Osteocyte (in vitro differentiated cells): ENCODE results near the gene TEX2. TPM values are rescaled to one million over a fixed set of nuclear protein-coding genes. Genes with fewer than 3 reads are reported as not detected.
A peak's percentile ranks its signal among the peaks of the same experiment; 100 is the strongest.

Experiments
- DNase-seq: peaks from one replicate; pipeline ENCODE4 v3.0.0; 2021; ENCODE audit warnings: mixed read lengths; ENCODE audit not compliant: unreplicated experiment; ENCODE audit errors: extremely low spot score
- H3K27ac Mint-ChIP-seq: one replicate; pipeline ENCODE4 v1.8.0; 2021; ENCODE audit warnings: mild to moderate bottlenecking, mixed read lengths; ENCODE audit not compliant: unreplicated experiment
- H3K27me3 Mint-ChIP-seq: one replicate; pipeline ENCODE4 v1.8.0; 2021; ENCODE audit warnings: mixed read lengths; ENCODE audit not compliant: unreplicated experiment
- H3K36me3 Mint-ChIP-seq: one replicate; pipeline ENCODE4 v1.8.0; 2021; ENCODE audit warnings: mixed read lengths; ENCODE audit not compliant: unreplicated experiment
- H3K4me1 Mint-ChIP-seq: one replicate; pipeline ENCODE4 v1.8.0; 2021; ENCODE audit warnings: mixed read lengths; ENCODE audit not compliant: unreplicated experiment
- H3K4me3 Mint-ChIP-seq: one replicate; pipeline ENCODE4 v1.8.0; 2021; ENCODE audit warnings: mild to moderate bottlenecking, moderate library complexity, mixed read lengths; ENCODE audit not compliant: unreplicated experiment
- H3K9me3 Mint-ChIP-seq: one replicate; pipeline ENCODE4 v1.8.0; 2021; ENCODE audit warnings: mixed read lengths; ENCODE audit not compliant: unreplicated experiment
- total RNA-seq: library from RNA; stranded (reverse); gene quantifications from 2 replicates; pipeline ENCODE4 v1.2.1, GENCODE V29; 2021
- TF ChIP-seq, protein P1 (sequence below): fragments of 200-600 bp; sonication (generic); IDR thresholded peaks from 2 replicates; pipeline ENCODE4 v1.5.0; 2021; ENCODE audit warnings: antibody characterized with exemption, mild to moderate bottlenecking, moderate library complexity

The TEX2 gene
- total RNA-seq, 1 donor from 2014 or later: 73.5 TPM

DNA sequence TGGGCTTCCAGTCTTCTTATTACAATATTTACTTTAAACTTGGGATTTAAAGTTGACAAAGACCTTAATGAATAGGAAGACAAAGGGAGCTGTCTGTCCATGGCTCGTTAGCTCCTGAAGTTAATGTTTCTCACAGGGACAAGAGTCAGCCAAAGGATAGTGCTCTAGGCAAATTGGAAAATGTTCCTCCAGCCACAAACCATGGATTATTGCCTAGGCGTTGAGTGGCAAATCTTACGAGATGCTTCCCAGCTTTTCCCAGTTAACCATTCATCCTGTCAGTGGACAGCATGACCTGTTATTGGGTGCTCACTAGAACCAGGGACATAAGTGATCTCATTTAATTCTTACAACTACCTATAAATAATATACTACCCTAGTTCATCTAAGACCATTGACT, 3.6 kb downstream of the TEX2 start:
- no peak for DNase-seq
- TF ChIP-seq, protein P1, sequence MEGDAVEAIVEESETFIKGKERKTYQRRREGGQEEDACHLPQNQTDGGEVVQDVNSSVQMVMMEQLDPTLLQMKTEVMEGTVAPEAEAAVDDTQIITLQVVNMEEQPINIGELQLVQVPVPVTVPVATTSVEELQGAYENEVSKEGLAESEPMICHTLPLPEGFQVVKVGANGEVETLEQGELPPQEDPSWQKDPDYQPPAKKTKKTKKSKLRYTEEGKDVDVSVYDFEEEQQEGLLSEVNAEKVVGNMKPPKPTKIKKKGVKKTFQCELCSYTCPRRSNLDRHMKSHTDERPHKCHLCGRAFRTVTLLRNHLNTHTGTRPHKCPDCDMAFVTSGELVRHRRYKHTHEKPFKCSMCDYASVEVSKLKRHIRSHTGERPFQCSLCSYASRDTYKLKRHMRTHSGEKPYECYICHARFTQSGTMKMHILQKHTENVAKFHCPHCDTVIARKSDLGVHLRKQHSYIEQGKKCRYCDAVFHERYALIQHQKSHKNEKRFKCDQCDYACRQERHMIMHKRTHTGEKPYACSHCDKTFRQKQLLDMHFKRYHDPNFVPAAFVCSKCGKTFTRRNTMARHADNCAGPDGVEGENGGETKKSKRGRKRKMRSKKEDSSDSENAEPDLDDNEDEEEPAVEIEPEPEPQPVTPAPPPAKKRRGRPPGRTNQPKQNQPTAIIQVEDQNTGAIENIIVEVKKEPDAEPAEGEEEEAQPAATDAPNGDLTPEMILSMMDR: no peak
- Mint-ChIP-seq H3K36me3 (no peaks in the 10 kb centered on the region), H3K27me3 (no peaks in the 10 kb centered on the region), H3K27ac (no peak overlapping the region), H3K9me3 (no peaks in the 10 kb centered on the region), H3K4me3 (no peak overlapping the region), H3K4me1 (peaks cover 46% of the 10 kb centered on the region)

DNA sequence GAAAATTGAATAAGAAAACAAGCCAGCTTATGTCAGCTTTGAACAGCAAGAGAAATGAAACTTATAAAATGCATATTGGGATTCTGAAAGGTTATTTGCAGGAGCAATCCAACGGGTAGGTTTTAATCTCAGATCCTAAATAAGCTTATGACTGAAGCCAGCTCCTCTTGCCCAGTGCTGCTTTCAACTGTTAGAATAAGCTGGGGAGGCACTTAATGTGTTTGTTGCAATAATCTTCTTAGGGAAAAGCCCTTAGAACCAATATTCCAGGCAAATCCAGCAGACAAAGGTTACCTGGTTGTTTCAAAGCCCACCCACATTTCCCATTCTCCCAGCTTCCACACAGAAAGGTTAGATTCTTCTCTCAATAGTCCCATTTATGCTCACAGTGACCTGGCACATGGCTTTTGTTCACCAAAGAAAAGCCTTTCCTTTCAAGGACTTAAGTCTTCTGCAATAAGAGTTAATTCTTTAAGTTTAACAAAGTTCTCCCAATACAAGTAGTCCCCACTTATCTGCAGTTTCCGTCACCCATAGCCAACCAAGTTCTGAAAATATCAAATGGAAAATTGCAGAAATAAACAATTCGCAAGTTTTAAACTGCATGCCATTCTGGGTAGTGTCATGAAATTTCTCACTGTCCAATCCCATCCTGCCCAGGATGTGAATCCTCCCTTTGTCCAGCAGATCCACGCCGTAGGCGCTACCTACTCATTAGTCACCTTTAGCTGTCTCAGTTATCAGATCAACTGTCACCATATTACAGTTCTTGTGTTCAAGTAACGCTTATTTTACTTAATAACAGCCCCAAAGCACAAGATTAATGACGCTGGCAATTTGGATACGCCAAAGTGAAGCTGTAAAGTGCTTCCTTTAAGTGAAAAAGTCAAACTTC, 5.9 kb downstream of the TEX2 start:
- no peak overlapping the region for H3K27ac Mint-ChIP-seq
- peaks cover 55% of the 10 kb centered on the region for H3K4me1 Mint-ChIP-seq
- H3K36me3 Mint-ChIP-seq: no peaks in the 10 kb centered on the region
- TF ChIP-seq, protein P1: no peak
- no peak for DNase-seq
- no peaks in the 10 kb centered on the region for H3K27me3 Mint-ChIP-seq
- H3K9me3 Mint-ChIP-seq: no peaks in the 10 kb centered on the region
- no peak overlapping the region for H3K4me3 Mint-ChIP-seq

DNA sequence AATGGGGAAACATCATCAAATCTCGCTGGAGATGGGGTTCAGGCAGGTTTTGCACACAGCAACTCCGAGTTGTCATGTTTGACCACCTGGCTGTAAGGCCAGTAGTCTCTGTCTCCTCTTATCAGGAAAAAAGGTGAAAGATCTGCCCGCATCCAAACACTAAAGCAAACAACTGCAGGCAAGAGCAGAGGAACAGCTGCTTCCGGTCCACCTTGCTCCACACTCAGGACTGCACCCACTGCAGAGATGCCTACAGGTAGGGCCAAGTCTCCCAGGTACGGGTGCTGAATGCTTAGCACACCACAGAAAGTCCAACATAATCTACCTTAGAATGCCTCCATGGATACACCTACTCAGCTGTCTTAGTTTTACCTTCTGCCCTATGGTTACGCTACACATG, 7.3 kb downstream of the TEX2 start:
- Mint-ChIP-seq H3K27ac (peak overlapping the region; percentile 19), H3K4me1 (peaks cover 43% of the 10 kb centered on the region), H3K36me3 (no peaks in the 10 kb centered on the region), H3K9me3 (no peaks in the 10 kb centered on the region), H3K4me3 (no peak overlapping the region), H3K27me3 (no peaks in the 10 kb centered on the region)
- no peak for DNase-seq
- TF ChIP-seq, protein P1: no peak

DNA sequence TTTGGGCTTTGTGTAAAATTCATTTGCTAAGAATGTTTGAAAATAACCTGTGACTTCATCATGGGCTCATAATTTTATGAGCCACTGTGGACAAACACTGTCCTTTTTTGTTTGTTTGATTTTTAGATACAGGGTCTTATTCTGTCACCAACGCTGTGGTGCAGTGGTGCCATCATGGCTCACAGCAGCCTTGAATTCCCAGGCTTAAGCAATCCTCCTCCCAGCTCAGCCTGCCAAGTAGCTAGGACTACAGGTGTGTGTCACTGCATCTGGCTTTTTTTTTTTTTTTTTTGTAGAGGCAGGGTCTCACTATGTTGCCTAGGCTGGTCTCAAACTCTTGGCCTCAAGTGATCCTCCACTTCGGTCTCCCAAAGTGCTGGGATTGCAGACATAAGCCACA, 8.3 kb downstream of the TEX2 start:
- Mint-ChIP-seq H3K4me3 (no peak overlapping the region), H3K27me3 (no peaks in the 10 kb centered on the region), H3K36me3 (no peaks in the 10 kb centered on the region), H3K4me1 (peaks cover 40% of the 10 kb centered on the region), H3K27ac (no peak overlapping the region), H3K9me3 (no peaks in the 10 kb centered on the region)
- TF ChIP-seq, protein P1: no peak
- no peak for DNase-seq

DNA sequence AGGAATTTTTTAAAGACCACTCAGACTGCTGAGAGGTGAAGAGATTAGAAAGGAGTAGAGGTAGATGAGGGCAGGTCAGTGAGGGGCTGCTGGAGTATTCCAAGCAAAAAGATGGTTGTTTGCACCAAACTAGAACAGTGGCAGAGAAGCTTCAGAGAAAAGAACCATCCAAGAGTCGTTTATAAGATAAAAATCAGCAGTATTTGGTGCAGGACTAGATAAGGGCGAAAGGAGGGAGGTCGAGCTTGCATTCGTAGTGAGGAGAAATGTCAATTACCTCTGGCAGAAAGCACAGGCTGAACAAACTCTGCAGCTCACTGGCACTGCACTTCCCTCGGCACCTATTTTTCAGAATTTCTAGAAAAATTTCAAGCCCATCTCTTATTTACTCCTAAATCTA, 9.6 kb downstream of the TEX2 start:
- TF ChIP-seq, protein P1: no peak
- Mint-ChIP-seq H3K4me1 (peaks cover 44% of the 10 kb centered on the region), H3K27me3 (no peaks in the 10 kb centered on the region), H3K4me3 (no peak overlapping the region), H3K27ac (no peak overlapping the region), H3K36me3 (no peaks in the 10 kb centered on the region), H3K9me3 (no peaks in the 10 kb centered on the region)
- no peak for DNase-seq
